Measurements from ENCODE around the gene PEX26. TPM values are rescaled to one million over a fixed set of nuclear protein-coding genes. Genes with fewer than 3 reads are reported as not detected.

The PEX26 gene
- total and polyA plus RNA-seq, 4 donors = 3.5 to 21.0 (median 16.9) TPM

- TF ChIP-seq GABPA (IDR thresholded peaks at IDR 0.05 in 1 of 2, conservative IDR thresholded peaks at IDR 0.05 in 1 of 2) = no peak
- TF ChIP-seq FOXA2 (IDR thresholded peaks at IDR 0.05) = no peak
- no peak for TF ChIP-seq HNF4A (conservative IDR thresholded peaks at IDR 0.05)
- TF ChIP-seq SP1 (IDR thresholded peaks at IDR 0.05) = no peak
- TF ChIP-seq NR2F2 (IDR thresholded peaks at IDR 0.05) = no peak
- TF ChIP-seq ATF3 (IDR thresholded peaks at IDR 0.05) = no peak
- no peak for TF ChIP-seq TAF1 (conservative IDR thresholded peaks at IDR 0.05)
- TF ChIP-seq, protein P1, sequence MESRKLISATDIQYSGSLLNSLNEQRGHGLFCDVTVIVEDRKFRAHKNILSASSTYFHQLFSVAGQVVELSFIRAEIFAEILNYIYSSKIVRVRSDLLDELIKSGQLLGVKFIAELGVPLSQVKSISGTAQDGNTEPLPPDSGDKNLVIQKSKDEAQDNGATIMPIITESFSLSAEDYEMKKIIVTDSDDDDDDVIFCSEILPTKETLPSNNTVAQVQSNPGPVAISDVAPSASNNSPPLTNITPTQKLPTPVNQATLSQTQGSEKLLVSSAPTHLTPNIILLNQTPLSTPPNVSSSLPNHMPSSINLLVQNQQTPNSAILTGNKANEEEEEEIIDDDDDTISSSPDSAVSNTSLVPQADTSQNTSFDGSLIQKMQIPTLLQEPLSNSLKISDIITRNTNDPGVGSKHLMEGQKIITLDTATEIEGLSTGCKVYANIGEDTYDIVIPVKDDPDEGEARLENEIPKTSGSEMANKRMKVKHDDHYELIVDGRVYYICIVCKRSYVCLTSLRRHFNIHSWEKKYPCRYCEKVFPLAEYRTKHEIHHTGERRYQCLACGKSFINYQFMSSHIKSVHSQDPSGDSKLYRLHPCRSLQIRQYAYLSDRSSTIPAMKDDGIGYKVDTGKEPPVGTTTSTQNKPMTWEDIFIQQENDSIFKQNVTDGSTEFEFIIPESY (IDR thresholded peaks at IDR 0.05) = no peak
- no peak for TF ChIP-seq EGR1 (IDR thresholded peaks at IDR 0.05; ENCODE audit: low read depth in 2 of 2)
- TF ChIP-seq RXRA (IDR thresholded peaks at IDR 0.05) = no peak
- TF ChIP-seq, protein P2, sequence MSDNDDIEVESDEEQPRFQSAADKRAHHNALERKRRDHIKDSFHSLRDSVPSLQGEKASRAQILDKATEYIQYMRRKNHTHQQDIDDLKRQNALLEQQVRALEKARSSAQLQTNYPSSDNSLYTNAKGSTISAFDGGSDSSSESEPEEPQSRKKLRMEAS (IDR thresholded peaks at IDR 0.05) = no peak
- TF ChIP-seq FOXA1 (IDR thresholded peaks at IDR 0.05) = no peak
- TF ChIP-seq RAD21 (IDR thresholded peaks at IDR 0.05) = no peak
- no peak for TF ChIP-seq YY1 (IDR thresholded peaks at IDR 0.05)
- TF ChIP-seq, protein P3, sequence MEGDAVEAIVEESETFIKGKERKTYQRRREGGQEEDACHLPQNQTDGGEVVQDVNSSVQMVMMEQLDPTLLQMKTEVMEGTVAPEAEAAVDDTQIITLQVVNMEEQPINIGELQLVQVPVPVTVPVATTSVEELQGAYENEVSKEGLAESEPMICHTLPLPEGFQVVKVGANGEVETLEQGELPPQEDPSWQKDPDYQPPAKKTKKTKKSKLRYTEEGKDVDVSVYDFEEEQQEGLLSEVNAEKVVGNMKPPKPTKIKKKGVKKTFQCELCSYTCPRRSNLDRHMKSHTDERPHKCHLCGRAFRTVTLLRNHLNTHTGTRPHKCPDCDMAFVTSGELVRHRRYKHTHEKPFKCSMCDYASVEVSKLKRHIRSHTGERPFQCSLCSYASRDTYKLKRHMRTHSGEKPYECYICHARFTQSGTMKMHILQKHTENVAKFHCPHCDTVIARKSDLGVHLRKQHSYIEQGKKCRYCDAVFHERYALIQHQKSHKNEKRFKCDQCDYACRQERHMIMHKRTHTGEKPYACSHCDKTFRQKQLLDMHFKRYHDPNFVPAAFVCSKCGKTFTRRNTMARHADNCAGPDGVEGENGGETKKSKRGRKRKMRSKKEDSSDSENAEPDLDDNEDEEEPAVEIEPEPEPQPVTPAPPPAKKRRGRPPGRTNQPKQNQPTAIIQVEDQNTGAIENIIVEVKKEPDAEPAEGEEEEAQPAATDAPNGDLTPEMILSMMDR (IDR thresholded peaks at IDR 0.05; ENCODE audit: low read depth, low read length, missing input control) = no peak
- TF ChIP-seq, protein P4, sequence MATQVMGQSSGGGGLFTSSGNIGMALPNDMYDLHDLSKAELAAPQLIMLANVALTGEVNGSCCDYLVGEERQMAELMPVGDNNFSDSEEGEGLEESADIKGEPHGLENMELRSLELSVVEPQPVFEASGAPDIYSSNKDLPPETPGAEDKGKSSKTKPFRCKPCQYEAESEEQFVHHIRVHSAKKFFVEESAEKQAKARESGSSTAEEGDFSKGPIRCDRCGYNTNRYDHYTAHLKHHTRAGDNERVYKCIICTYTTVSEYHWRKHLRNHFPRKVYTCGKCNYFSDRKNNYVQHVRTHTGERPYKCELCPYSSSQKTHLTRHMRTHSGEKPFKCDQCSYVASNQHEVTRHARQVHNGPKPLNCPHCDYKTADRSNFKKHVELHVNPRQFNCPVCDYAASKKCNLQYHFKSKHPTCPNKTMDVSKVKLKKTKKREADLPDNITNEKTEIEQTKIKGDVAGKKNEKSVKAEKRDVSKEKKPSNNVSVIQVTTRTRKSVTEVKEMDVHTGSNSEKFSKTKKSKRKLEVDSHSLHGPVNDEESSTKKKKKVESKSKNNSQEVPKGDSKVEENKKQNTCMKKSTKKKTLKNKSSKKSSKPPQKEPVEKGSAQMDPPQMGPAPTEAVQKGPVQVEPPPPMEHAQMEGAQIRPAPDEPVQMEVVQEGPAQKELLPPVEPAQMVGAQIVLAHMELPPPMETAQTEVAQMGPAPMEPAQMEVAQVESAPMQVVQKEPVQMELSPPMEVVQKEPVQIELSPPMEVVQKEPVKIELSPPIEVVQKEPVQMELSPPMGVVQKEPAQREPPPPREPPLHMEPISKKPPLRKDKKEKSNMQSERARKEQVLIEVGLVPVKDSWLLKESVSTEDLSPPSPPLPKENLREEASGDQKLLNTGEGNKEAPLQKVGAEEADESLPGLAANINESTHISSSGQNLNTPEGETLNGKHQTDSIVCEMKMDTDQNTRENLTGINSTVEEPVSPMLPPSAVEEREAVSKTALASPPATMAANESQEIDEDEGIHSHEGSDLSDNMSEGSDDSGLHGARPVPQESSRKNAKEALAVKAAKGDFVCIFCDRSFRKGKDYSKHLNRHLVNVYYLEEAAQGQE (IDR thresholded peaks at IDR 0.05) = no peak
- TF ChIP-seq JUND (IDR thresholded peaks at IDR 0.05) = no peak
- no peak for TF ChIP-seq HNF4G (IDR thresholded peaks at IDR 0.05)
- 94% methylated on average over 13 of the region's 13 CpGs for WGBS
Observed at GRCh38 chr22:18121506-18121905, 43.7 kb downstream of the PEX26 start.

More at GRCh38 chr22:18121506-18121905, 43.7 kb downstream of the PEX26 start:
- no peak overlapping the region for H3K27ac ChIP-seq (ENCODE audit: low read depth in 1 of 2, low read length in 2 of 2)
- no peaks in the 10 kb centered on the region for H3K9me3 ChIP-seq (ENCODE audit: control insufficient read depth in 4 of 4, low read length in 3 of 4)
- H3K27me3 ChIP-seq (ENCODE audit: control insufficient read depth in 4 of 4, insufficient read depth in 4 of 4, low read length in 3 of 4) = no peaks in the 10 kb centered on the region
- no peak for DNase-seq (ENCODE audit: low spot score)
- H3K4me1 ChIP-seq (ENCODE audit: control insufficient read depth in 4 of 4, insufficient read depth in 4 of 4, low read length in 3 of 4) = peaks cover 0 to 4% (median 0%) of the 10 kb centered on the region in 4 donors
- no peaks in the 10 kb centered on the region for H3K36me3 ChIP-seq (ENCODE audit: control insufficient read depth in 4 of 4, insufficient read depth in 3 of 4, low read depth in 1 of 4, low read length in 3 of 4)
- no peak overlapping the region for H3K9ac ChIP-seq (ENCODE audit: low read depth in 1 of 2, low read length in 2 of 2)
- no peak overlapping the region for H3K4me3 ChIP-seq (ENCODE audit: low read depth in 1 of 3, low read length in 3 of 3)

Measured in liver (tissue), 9 donors.